ENCODE data around the gene ZNF771.
A peak's percentile ranks its signal among the peaks of the same experiment; 100 is the strongest.
"Not testable (repeated sequence)": the region's sequence is repeated elsewhere in the genome, so short reads cannot be mapped to it uniquely, and the experiment has no call there.

Gene ZNF771

GRCh38 chr16:30438835-30439234 is 31.4 kb downstream of the ZNF771 start:
- no peak for DNase-seq

GRCh38 chr16:30439720-30440348 is 32.4 kb downstream of the ZNF771 start:
- DNase-seq = no peak

- DNase-seq = no peak
These were observed 36.2 kb downstream of the ZNF771 start for GRCh38 chr16:30443631-30444030.

GRCh38 chr16:30444231-30445148 is 37.1 kb downstream of the ZNF771 start:
- no peak for DNase-seq

GRCh38 chr16:30445149-30445407 is 37.7 kb downstream of the ZNF771 start:
- no peak for DNase-seq

GRCh38 chr16:30445408-30446202 is 38.2 kb downstream of the ZNF771 start, which contains the start of gene SEPHS2:
Gene SEPHS2, minus strand, starts transcription at chr16:30445874. Its CDS starts 147 bp downstream, at chr16:30445727.
- peak; percentile 91 for DNase-seq

GRCh38 chr16:30446203-30446595 is 38.8 kb downstream of the ZNF771 start:
- DNase-seq = no peak

GRCh38 chr16:30447512-30448226 is 40.3 kb downstream of the ZNF771 start:
- no peak for DNase-seq

- DNase-seq = no peak
These were observed 41.7 kb downstream of the ZNF771 start for GRCh38 chr16:30449116-30449435.

- not testable (repeated sequence) for DNase-seq
These were observed 45.5 kb downstream of the ZNF771 start for GRCh38 chr16:30452709-30453580.

- no peak for DNase-seq
These were observed 48.9 kb downstream of the ZNF771 start for GRCh38 chr16:30456302-30456701.

GRCh38 chr16:30457256-30457655 is 49.9 kb downstream of the ZNF771 start:
- no peak for DNase-seq

- no peak for DNase-seq
These were observed 50.5 kb downstream of the ZNF771 start for GRCh38 chr16:30457743-30458560.

- DNase-seq = no peak
These were observed 51.4 kb downstream of the ZNF771 start for GRCh38 chr16:30458561-30459394.

- no peak for DNase-seq
These were observed 52.0 kb downstream of the ZNF771 start for GRCh38 chr16:30459456-30459855.

GRCh38 chr16:30461426-30461825 is 54.0 kb downstream of the ZNF771 start:
- not testable (repeated sequence) for DNase-seq

GRCh38 chr16:30464078-30464477 is 56.7 kb downstream of the ZNF771 start:
- no peak for DNase-seq
